Measurements from ENCODE around the gene GUCY2F.

DNA sequence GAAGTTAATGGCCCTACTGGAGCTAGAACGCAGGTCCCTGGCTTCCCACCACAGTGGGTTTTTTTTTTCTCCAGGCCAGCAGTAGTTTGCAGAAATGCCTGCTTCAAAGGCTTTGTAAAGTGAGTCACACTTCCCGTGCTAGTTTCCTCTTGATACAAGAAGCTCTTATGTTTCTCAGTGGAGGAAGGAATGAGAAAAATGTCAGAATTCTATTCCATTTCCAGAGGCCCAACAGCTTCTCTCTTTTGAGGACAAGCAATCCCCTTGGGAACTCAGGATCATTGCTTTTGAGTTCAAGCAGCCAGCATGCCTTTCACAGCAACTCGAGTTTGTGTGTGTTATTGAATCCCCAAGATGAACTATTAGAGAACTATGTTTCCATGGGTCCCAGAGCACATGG lies 134.3 kb downstream of the GUCY2F start:
- no peak for TF ChIP-seq EZH2 (IDR thresholded peaks at IDR 0.05; ENCODE audit: low read length)
- TF ChIP-seq CTCF (optimal IDR thresholded peaks at IDR 0.05 in 1 of 3, IDR thresholded peaks at IDR 0.05 in 1 of 3, conservative IDR thresholded peaks at IDR 0.05 in 1 of 3; ENCODE audit: extremely low read depth in 1 of 3, insufficient read depth in 2 of 3, low read length in 3 of 3) = no peak

All from keratinocyte (primary cell).